ENCODE data around the gene MPST.

DNA sequence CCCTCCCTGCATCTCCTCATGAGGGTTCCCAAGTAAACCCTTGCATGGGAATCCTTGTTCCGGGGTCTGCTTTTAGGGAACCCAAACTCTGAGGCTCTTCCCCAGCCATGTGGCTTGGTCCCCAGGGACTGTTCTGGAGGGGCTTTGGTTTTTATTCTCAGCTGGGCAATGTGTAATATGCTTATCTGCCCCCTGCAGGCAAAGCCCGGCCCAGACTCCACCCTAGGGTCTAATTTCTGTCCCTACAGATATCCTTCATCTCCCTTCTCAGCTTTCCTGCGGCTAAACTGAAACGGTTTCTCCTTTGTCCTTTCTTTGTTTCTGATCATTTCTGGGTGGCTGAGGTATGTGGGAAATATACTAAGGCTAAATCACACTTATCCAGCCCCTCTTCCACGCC, 37.4 kb upstream of the MPST start:
- no peak for TF ChIP-seq EP300 (IDR thresholded peaks at IDR 0.05)
- no peak for TF ChIP-seq POLR2AphosphoS5 (IDR thresholded peaks at IDR 0.05)
- TF ChIP-seq, protein P1, sequence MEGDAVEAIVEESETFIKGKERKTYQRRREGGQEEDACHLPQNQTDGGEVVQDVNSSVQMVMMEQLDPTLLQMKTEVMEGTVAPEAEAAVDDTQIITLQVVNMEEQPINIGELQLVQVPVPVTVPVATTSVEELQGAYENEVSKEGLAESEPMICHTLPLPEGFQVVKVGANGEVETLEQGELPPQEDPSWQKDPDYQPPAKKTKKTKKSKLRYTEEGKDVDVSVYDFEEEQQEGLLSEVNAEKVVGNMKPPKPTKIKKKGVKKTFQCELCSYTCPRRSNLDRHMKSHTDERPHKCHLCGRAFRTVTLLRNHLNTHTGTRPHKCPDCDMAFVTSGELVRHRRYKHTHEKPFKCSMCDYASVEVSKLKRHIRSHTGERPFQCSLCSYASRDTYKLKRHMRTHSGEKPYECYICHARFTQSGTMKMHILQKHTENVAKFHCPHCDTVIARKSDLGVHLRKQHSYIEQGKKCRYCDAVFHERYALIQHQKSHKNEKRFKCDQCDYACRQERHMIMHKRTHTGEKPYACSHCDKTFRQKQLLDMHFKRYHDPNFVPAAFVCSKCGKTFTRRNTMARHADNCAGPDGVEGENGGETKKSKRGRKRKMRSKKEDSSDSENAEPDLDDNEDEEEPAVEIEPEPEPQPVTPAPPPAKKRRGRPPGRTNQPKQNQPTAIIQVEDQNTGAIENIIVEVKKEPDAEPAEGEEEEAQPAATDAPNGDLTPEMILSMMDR (IDR thresholded peaks at IDR 0.05): no peak
